ENCODE results near the gene SSBP2.
"Not testable (repeated sequence)": the region's sequence is repeated elsewhere in the genome, so short reads cannot be mapped to it uniquely, and the experiment has no call there.

Gene SSBP2

GRCh38 chr5:81657386-81657785 lies 93.5 kb downstream of the SSBP2 start:
- no peak for DNase-seq (ENCODE audit: low spot score)

- DNase-seq (ENCODE audit: low spot score) = no peak
These were observed 94.1 kb downstream of the SSBP2 start for GRCh38 chr5:81656783-81657182.

- no peak for DNase-seq (ENCODE audit: low spot score)
These were observed 99.9 kb downstream of the SSBP2 start for GRCh38 chr5:81650987-81651386.

- no peak for DNase-seq (ENCODE audit: low spot score)
These were observed 104.4 kb downstream of the SSBP2 start for GRCh38 chr5:81646469-81646995.

GRCh38 chr5:81642210-81642609 lies 108.7 kb downstream of the SSBP2 start:
- no peak for DNase-seq (ENCODE audit: low spot score)

GRCh38 chr5:81639556-81639955 lies 111.3 kb downstream of the SSBP2 start:
- no peak for DNase-seq (ENCODE audit: low spot score)

GRCh38 chr5:81638471-81638870 lies 112.4 kb downstream of the SSBP2 start:
- no peak for DNase-seq (ENCODE audit: low spot score)

- no peak for DNase-seq (ENCODE audit: low spot score)
These were observed 117.0 kb downstream of the SSBP2 start for GRCh38 chr5:81633891-81634290.

- DNase-seq (ENCODE audit: low spot score) = no peak
These were observed 117.4 kb downstream of the SSBP2 start for GRCh38 chr5:81633471-81633870.

GRCh38 chr5:81632679-81633078 lies 118.2 kb downstream of the SSBP2 start:
- no peak for DNase-seq (ENCODE audit: low spot score)

- no peak for DNase-seq (ENCODE audit: low spot score)
These were observed 119.3 kb downstream of the SSBP2 start for GRCh38 chr5:81631621-81632020.

GRCh38 chr5:81631124-81631523 lies 119.8 kb downstream of the SSBP2 start:
- no peak for DNase-seq (ENCODE audit: low spot score)

GRCh38 chr5:81630684-81631083 lies 120.2 kb downstream of the SSBP2 start:
- no peak for DNase-seq (ENCODE audit: low spot score)

GRCh38 chr5:81629986-81630385 lies 120.9 kb downstream of the SSBP2 start:
- no peak for DNase-seq (ENCODE audit: low spot score)

GRCh38 chr5:81628061-81628460 lies 122.8 kb downstream of the SSBP2 start:
- not testable (repeated sequence) for DNase-seq (ENCODE audit: low spot score)

GRCh38 chr5:81626524-81626923 lies 124.4 kb downstream of the SSBP2 start:
- DNase-seq (ENCODE audit: low spot score) = no peak

GRCh38 chr5:81609810-81610375 lies 141.0 kb downstream of the SSBP2 start:
- no peak for DNase-seq (ENCODE audit: low spot score)

GRCh38 chr5:81608976-81609375 lies 141.9 kb downstream of the SSBP2 start:
- DNase-seq (ENCODE audit: low spot score) = no peak

- no peak for DNase-seq (ENCODE audit: low spot score)
These were observed 143.2 kb downstream of the SSBP2 start for GRCh38 chr5:81607693-81608092.

GRCh38 chr5:81606150-81606549 lies 144.7 kb downstream of the SSBP2 start:
- no peak for DNase-seq (ENCODE audit: low spot score)

GRCh38 chr5:81605299-81605698 lies 145.6 kb downstream of the SSBP2 start:
- DNase-seq (ENCODE audit: low spot score) = no peak

GRCh38 chr5:81604193-81604592 lies 146.7 kb downstream of the SSBP2 start:
- DNase-seq (ENCODE audit: low spot score) = no peak

GRCh38 chr5:81601919-81602318 lies 149.0 kb downstream of the SSBP2 start:
- no peak for DNase-seq (ENCODE audit: low spot score)

- DNase-seq (ENCODE audit: low spot score) = not testable (repeated sequence)
These were observed 158.8 kb downstream of the SSBP2 start for GRCh38 chr5:81592085-81592484.
